Measurements from ENCODE around the gene MCU.
"Not testable (repeated sequence)": the region's sequence is repeated elsewhere in the genome, so short reads cannot be mapped to it uniquely, and the experiment has no call there.

Gene MCU

DNA sequence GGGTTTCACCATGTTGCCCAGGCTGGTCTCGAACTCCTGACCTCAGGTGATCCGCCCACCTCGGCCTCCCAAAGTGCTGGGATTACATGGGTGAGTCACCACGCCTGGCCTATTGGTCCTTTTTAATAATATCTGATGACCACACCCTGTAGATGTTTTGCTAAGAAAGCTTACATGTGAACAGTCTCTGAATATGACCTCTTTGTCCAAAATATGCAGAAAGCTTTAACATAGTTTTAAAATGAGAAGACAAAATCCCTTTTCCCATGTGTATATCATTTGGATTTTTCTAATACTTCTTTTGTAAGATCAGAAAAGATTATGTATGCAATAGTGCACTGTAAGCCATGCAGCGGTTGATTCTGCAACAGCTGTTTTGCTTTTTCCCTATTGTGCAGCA lies 38.5 kb downstream of the MCU start:
- DNase-seq (ENCODE audit: low spot score) = no peak

DNA sequence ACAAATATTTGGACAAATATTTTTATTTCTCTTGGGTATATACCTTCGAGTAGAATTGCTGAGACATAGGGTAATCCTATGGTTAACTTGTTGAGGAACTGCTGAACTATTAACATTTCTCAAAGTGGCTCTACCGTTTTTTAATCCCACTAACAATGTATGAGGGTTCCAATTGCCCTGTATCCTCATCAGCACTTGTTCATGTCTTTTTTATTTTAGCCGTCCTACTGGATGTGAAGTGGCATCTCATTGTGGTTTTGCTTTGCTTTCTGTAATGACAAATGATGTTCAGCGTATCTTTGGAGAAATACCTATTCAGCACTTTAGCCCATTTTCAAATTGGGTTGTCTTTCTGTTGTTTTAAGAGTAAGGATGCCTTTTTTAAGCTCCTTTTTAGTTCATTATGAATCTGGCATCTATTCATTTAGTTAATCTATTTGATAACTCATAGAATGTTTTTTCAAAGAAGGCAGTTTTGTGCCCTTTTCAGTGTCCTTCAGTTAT lies 40.0 kb downstream of the MCU start:
- no peak for DNase-seq (ENCODE audit: low spot score)

DNA sequence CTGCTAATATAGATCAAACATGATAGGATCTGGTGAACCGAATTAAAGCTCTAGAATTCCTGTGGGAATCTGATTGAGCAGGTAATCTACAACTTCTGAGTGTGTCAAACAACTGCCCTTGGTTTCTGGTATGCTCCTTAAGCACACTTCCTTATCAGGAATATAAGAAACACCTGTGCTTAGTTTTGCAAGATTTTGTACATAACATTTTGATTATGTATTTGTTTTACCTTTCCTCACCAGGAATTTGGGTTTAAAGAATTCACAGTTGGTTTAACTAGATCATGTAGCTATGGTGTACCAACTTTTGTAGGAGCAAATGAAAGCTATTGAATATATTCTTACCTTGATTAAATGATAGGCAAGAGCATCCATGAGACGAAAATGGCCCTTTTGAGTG lies 40.6 kb downstream of the MCU start:
- DNase-seq (ENCODE audit: low spot score) = no peak

DNA sequence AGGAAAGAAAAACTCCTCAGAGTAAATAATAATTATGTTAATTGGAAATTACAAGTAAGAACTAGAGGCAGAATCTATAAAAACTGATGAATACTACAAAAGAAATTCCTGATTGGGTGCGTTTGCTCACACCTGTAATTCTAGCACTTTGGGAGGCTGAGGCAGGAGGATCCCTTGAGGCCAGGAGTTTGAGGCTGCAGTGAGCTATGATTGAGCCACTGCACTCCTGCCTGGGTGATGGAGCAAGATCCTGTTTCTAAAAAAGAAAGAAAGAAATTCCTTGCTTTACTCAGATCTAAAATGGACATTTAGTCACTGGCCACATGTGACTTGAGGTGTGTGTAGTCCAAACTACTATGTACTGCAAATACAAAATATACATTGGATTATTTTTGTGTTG lies 42.0 kb downstream of the MCU start:
- DNase-seq (ENCODE audit: low spot score) = no peak

DNA sequence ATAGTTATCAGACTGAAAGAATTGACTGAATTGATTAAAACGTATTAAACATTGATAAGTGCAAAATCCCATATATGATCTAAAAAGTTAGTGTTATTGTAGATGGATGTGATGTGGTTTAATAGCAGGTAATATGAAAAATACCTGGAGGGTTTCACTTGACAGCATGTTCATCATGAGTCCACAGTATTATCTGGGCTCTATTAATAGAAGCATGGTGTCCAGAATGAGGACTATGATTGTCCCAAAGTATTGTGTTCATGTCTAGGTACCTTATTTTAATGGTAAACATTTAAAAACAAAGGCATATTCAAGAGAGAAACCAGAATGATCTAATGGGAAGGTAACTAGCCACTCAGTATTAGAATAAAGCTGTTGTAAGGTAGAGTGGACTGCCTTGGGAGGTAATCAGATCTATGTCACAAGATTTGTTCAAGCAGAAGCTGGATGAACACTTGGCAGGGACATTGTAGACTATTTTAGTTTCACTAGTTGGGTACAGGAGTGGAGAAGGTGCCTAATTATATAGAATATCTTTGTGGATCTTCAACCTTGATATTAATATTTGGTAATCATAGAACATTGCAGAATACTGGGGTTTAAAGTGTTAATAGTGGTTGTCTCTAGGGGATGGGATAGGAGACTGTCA lies 43.5 kb downstream of the MCU start:
- no peak for DNase-seq (ENCODE audit: low spot score)

DNA sequence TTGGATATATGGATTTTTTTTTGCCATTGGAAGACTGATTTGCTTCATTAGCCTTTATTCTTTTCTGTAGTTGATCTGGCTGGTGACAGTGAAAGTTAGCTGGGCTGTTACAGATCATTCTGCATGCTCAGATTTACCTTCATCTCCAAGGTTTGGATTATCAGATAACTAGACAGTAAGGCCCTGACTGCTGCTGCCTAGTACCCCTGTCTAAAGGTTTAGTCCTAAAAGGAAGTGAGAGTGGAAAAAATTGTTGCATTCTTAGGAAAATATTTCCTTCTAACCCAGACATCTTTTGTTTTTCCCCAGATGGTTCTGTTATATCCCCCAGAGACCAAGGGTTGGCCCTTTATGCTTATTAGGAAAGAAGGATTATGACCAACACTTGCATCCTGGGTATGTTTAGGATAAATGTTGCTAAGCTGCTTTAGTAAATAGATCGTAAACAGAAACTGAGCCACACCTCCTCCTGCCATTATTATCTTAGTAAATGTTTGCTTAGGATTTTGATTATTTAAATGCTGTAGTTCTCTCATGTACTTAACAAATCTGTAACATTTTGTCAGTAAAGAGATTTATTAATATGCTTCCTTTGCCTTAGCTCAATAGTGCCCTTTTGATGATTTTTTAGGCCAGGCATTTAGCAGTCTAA lies 44.4 kb downstream of the MCU start:
- DNase-seq (ENCODE audit: low spot score) = no peak

DNA sequence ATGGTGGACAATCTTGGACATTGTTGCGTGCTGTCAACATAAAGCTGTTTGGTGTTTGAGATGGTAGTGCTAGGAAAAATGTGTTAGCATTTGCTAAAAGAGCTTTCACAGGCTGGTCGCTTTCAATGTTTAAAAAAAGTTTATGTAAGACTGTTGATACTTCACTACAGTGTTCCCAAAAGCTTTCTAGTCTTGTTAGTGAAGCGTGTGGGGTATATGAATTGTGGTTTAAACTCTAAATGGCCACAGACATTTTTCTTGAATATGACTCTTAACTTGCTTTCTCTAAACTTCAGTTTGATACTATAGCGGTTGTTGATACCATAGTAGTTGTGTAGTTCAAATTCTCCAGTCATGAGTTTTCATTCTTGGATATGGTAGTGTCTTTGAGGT lies 44.9 kb downstream of the MCU start:
- DNase-seq (ENCODE audit: low spot score) = no peak

DNA sequence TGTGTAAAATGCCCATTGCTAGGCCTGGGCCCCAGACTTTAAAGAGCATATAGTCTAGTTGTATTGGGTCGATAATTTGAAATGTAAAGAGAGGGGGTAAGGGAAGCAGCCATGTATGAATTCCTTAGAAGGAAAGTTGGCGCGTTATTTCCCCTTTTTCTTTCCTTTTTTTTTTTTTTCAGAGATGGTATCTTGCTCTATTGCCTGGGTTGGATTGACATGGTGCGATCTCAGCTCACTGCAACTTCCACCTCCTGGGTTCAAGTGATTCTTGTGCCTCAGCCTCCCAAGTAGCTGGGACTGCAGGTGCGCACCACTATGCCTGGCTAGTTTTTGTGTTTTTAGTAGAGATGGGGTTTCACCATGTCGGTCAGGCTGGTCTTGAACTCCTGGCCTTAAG lies 45.4 kb downstream of the MCU start:
- DNase-seq (ENCODE audit: low spot score) = not testable (repeated sequence)

DNA sequence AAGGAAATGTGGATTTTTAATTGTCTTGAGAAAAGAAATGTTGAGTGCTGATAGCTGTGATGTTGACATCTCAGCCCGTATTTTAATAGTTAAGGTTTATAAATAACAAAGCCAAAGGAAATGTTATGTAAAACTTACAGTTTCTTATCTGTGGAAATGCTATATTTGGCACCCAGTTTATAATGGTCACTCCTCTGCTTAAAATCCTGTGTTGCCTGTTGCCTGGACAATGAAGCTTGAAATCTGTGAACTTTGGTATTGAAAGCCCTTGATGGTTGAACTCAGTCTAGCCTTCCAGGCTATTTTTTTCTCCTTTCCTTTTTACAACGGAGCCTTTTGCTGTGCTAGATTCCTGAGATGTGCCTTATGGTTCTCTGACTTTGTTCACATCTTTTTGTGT lies 46.5 kb downstream of the MCU start:
- DNase-seq (ENCODE audit: low spot score) = no peak

DNA sequence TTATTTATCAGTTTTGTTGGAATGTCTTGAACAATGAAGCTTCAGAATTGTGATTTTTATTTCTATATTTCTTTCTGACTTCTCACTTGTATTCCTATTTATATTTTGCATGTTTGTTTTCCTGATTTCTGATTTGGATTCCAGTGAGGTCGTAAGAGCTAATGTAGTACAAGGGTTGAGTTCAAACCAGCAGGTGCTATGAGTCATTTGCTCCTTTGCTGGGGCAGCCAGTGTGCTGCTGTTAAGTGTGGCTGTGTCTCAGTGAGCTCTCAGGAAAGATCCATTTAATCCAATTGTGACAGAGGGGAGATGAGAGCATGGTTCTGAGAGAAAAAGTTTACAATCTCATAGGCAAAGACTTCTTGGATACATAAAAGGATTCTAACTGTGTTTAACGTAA lies 48.6 kb downstream of the MCU start:
- DNase-seq (ENCODE audit: low spot score) = peak; percentile 10

DNA sequence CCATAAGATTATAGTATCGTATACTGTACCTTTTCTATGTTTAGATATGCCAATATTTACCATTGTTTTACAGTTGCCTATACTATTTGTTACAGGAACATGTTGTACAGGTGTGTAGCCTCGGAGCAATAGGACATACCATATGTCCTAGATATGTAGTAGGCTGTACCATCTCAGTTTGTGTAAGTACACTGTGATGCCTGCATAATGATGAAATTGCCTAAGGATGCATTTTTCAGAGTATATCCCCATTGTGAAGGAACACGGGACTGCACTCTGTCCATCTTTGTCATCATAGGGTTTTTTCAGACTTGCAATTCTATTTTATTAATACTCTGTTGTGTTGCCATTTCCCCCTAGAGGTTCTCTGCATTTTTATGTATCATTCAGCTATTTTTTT lies 50.1 kb downstream of the MCU start:
- no peak for DNase-seq (ENCODE audit: low spot score)

DNA sequence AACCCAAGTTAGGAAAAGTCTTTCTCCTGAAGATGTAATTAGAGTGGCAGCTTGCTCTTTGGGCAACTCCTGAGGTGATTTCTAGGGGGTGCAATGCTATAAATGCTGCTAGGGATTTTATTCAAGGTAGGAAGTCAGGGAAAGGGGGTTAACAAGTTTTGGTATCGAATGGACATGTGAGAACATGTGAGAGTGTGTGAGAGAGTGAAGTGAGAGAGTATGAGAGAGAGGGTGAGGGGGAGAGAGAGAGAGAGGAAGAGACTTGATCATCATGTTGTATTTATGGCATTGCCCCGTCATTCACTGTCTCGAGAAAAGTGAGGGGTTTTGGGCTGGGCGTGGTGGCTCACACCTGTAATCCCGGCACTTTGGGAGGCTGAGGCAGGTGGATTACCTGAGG lies 50.9 kb downstream of the MCU start:
- DNase-seq (ENCODE audit: low spot score) = no peak

DNA sequence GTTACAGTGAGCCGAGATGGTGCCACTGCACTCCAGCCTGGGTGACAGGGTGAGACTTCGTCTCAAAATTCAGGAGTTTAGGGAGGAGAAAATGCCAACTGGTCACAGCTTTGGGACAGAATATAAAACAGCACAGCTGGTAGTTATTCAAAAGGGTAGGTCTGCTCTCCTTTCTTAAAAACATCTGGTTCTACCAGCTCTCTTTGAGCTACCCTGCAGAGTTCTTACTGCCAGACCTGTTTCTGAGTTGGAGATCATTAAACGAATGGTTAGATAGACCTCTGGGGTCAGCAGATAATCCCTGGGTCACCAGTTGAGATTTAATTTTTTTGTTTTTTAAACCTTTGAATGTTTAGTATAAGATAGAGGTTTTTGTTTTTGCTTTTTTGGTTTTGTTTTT lies 52.6 kb downstream of the MCU start:
- DNase-seq (ENCODE audit: low spot score) = no peak

DNA sequence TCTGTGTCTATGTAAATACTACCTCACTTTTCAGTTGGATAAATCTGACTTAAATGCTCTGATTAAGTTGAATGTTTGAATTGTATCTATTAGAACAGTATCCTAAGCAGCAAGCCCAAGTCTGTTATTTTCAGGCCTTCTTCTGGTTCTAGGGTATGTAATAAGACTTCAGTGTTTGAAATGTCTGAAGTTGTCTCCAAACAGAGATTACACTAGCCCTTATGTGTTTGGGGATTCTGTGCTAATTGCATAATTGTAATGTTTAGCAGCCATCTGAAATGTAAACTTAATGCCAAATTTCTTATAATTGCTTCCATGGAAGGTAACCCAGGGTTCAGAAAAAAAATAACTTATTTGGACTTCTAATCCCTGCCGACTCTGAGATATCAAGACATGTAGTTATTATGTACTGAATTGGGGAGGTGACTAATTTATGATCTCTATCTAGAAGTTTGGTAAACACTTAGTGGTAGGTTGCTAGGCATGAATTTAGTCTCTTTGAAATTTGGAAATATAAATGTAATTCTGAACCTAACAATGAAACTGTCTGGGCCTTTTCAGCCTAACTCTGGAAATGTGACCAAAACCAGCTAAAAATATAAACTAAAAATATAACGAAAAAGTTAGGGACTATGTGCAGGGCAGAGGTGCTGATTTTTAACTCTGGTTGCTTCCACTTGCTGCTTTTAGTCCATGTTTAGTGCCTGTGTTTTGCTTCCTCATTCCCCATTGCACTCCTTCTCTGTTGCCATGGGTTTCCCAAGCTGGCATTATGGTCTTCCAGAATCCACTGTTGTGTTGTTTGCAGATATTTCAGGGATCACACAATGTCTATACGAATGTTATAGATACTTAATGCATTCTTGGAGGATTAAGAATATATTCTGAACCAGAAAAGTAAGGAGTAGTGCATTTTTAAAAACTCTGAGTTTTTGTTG lies 54.8 kb downstream of the MCU start:
- no peak for DNase-seq (ENCODE audit: low spot score)

DNA sequence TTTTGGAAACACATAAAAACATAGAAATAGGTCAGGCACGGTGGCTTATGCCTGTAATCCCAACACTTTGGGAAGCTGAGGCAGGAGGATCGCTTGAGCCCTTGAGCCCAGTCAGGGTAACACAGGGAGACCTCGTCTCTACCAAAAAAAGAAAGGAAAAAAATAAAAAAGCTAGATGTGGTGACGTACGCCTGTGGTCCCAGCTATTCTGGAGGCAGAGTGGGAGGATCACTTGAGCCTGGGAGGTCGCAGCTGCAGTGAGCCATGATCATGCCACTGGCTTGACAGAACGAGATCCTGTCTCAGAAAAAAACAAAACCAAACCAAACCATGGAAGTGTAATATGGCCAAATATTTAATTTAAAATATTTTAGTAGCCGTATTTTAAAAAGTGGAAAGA lies 55.6 kb downstream of the MCU start:
- no peak for DNase-seq (ENCODE audit: low spot score)

DNA sequence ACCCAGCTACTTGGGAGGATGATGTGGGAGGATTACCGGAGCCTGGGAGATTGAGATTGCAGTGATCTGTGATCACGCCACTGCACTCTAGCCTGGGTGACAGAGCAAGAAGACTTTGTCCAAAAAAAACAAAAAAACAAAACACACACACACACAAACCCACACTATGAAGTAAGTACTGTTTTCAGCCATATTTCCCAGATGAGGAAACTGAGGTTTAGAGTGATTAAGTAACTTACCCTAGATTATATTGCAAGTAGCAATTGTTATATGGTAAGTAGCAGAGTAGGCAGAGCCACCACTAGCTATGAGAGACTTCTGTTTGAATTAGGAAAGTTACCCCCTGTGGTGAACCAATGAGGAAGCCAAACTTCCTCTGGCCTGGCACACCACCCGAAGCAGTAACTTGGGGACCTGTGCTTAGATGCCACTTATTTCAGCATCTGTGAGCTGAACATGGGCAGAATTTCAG lies 61.9 kb downstream of the MCU start:
- no peak for DNase-seq (ENCODE audit: low spot score)

DNA sequence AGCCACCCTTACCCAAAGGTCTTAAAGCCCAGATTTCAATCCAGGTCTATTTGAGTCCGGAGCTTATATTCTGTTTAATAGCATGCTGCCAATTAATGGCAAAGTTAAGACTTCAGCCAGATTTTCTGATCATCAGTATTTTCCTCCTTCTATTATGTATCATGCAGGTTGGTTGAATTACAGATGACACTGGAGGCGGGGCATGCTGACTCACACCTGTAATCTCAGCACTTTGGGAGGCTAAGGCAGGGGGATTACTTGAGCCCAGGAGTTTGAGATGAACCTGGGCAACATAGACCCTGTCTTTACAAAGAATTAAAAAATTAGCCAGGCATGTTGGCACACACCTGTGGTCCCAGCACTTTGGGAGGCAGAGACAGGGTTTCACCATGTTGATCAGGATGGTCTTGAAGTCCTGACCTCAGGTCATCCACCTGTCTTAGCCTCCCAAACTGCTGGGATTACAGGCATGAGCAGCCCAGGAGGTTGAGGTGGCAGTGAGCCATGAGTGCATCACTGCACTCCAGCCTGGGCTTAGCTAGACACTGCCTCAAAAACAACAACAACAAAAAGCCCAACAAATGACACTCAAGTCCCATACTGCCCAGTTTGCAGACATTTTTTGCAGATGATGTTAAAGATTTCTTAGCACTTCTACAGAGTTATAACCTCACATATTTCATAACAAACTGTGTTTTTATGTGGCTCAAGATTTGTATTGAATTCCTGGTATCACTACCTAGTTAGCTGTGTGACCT lies 62.5 kb downstream of the MCU start:
- no peak for DNase-seq (ENCODE audit: low spot score)

DNA sequence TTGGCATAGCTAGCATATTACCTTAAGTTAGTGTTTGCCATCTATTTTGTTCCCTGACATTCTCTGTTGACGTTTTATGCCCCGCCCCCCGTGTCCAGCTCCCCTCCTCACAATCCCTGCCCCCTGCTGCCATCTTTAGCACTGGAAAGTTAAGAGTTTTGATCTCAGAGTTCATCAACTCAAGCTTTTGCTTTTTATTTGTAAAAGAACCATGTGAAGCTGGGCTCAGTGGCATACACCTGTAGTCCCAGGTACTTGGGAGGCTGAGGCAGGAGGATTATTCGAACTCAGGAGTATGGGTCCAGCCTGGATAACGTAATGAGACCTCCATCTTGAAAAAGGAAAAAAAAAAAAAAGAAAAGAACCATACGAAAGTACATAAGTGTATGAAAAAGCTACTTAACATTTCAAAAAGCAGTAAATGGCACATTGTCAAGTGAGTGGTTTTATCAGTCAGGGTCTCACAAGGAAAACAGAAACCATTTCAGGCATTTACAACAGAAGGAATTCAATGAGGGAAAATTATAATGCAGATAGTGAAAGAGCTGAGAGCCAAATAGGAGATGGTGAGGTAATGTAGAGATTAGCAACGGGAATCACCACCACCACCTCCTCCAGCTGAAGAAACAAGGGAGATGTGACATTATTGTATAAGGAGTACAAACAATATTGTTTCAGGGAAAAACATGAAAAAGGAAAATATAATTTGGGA lies 64.9 kb downstream of the MCU start:
- DNase-seq (ENCODE audit: low spot score) = no peak

DNA sequence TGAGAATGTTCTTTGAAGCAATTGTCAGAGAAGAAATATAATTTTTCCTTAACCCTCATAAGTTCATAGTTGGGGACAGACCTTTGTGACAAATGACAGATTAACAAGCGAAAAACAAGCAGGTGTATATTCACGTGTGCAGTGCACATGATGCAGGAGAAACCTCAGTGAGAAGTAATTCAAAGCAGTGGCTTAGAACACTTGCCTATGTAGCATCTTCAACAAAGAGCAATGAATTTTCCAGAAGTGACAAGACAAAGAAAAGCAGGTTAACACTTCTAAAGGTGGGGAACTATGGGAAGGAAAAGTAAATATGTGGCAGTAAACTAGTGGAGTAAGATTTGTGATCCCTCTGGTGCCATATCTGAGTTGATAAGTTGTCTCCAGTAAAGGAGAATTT lies 65.8 kb downstream of the MCU start:
- DNase-seq (ENCODE audit: low spot score) = no peak

DNA sequence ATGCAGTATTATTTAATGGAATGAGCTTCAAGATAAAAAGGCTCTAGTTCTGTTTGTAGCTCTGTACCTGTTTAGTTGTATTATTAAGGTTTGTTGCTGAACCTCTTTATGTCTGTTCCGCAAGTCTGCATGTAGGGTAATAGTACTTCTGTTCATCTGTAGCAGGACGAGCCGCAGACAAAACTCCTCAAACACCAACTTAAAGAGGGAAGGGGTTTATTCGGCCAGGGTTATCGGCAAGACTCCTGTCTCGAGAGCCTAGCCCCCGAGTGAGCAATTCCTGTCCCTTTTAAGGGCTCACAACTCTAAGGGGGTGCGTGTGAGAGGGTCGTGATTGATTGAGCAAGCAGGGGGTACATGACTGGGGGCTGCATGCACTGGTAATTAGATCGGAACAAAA lies 67.0 kb downstream of the MCU start:
- DNase-seq (ENCODE audit: low spot score) = not testable (repeated sequence)

DNA sequence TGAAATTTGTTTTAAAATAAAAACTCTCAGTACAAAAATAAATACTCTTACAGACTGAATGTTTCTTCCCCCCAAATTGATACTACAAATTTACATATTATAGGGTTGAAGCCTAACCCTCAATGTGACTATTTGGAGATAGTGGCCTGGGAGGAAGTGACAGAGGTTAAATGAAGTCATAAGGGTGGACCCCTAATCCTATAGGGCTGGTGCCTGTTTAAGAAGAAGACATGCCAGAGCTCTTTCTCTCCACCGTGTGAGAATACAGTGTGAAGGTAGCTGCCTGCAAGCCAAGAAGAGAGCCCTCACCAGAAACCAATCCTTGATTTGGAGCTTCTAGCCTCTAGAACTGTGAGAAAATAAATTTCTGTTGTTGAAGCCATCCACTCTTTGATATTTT lies 67.6 kb downstream of the MCU start:
- no peak for DNase-seq (ENCODE audit: low spot score)

Measured in SK-N-DZ (cell line).